Left renal cortex interstitium (tissue), 4 donors: ENCODE results near the gene BTG2. TPM values are rescaled to one million over a fixed set of nuclear protein-coding genes. Genes with fewer than 3 reads are reported as not detected.

Experiments
- DNase-seq, 4 donors: peaks; one replicate each; pipeline ENCODE4 v3.0.0-alpha.2; 2013; ENCODE audit warnings: low read depth in 4 of 4, low spot score in 2 of 4, missing footprints in 1 of 4
- polyA plus RNA-seq, 4 donors: library from polyadenylated mRNA; unstranded; fragments of 120-200 nt; gene quantifications; one replicate each; pipeline ENCODE4 v1.2.1, GENCODE V29; 2013; ENCODE audit not compliant: insufficient read length in 4 of 4

BTG2 gene
- polyA plus RNA-seq, 4 donors: 86.8 to 215 (median 118) TPM

- no peak for DNase-seq
Measured at GRCh38 chr1:203335503-203335902, 30.2 kb downstream of the BTG2 start.

GRCh38 chr1:203336097-203336496 lies 30.8 kb downstream of the BTG2 start:
- DNase-seq: no peak

DNA sequence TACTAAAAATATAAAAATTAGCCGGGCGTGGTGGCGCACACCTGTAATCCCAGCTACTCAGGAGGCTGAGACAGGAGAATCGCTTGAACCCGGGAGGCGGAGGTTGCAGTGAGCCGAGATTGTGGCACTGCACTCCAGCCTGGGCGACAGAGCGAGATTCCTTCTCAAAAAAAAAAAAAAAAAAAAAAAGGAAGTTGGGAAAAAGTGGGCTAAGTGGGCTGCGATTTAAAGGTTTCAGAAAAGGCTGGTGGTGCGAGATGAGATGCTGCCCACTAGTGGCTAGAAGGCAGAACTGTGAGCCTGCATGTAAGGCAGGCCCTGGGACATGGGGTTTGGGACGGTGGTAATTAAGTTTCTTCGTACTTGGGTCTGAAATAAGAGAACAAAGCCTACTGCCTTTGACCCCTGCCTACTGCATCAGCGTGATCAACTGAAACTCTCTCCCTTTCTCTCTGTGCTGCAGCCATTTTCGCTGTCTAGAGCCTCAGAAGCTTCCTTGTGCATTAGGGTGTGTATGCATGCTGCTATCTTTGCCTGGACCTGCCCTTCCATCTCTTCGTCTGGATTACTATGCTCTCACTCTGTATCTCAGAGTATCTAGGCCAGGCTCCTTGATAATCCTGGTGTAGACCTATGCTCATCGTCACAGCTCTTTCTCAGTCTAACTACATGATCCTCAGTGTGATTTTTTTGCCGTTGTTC lies 33.2 kb downstream of the BTG2 start:
- no peak for DNase-seq

- peak in 2 of 4 donors; percentile 74 to 86 for DNase-seq
Measured at GRCh38 chr1:203340112-203340790, 34.9 kb downstream of the BTG2 start.

DNA sequence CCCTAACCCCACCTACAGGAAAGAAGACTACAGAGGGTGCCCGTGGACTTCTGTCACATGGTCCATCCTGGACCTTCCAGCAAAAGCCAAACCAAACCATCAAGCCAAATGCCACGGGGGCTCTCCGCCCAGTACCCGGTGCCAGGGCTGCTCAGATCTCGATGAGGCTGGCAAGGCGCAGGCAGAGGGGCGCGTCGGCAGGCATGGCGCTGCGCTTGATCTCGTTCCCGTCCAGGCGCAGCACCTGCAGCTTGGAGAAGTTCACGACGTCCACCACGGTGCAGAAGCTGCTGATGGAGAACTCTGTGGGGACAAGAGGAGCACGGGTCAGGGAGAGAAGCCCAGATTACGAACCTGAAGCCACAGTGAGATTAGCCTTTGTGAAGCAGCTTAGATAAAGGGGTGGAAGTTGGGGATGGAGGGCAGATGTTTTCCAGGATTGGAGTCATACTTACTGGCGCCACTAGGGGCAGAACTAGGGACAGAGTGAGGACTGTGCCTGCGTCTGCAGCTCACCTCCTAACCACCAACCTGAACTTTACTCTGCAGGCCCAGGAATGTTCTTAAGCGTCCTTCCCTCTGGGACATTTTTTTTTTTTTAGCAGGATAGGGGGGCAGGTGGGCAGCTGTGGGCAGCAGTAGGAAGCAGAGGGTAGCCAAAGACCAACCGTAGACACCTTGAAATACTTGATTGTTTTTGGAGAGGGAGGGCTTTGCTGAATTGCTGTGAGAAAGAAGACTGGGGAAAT lies 37.0 kb downstream of the BTG2 start:
- DNase-seq: no peak

DNA sequence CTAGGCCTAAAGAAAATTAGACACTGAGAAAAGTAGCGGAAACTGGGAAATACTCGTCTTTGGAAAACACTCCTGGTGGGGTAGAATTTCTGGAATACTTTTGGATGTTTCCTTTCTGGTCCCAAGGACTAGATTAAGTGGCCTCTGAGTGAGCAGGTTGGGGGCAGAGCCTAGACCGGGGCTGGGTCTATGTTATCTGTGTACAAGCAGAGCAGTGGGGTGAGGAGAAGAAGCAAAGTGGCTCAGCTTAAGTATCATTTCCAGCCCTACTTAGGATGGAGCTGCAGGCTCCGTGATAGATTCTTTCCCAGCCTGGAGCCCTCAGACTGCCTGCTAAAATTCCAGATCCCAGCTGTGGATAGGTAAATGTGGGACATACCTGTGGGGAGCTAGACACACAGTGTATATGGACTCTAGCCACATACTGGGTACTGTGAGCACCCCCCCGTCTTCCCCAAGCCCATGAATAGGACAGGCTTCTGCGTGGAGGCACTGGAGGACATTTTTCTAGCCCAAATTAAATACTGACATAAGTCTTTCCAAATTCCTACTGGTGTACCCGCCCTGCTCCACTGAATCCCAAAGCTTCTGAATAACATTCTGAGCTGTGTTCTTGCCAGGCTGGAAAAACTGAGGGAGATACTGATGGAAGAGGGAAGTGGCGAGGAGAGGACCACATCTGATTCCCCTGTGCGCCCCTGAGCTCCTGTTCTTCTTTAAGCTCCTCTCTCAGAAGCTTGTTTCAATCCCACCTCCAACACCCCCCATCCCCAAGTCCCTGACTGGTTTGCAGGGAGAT lies 38.8 kb downstream of the BTG2 start:
- no peak for DNase-seq

DNA sequence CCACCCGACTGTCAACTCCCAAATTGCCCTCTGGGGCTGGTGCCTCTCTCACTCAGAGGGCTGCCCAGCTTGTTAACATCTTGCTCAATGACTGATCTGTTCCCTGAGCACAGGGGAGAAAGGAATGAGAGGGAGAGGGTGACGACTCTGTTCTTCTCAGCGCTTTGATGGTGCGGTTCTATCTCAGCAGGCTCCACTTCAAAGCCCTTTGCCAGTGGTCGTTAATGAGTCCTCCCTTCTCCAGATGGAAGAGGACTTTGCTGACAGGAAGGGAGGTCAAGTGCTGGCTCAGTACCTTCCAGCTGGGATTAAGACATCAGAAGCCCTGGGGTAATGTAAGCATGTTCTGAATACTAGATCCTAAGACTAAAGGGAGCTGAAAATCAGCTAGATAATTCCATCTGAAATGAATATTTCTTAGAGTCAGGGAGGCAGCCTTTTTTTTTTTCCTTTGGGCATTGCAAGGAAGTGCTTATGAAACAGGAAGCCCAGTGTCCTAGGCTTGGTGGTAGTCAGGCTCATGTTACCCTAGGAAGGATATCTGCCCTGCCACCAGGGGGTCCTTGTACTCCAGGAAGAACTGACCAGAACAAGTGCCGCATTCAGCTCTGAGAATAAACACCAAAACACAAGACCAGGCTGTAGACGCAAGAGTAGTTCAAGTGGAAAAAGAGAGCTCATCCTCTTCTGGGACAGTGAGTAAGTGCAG lies 40.9 kb downstream of the BTG2 start:
- DNase-seq: no peak

DNA sequence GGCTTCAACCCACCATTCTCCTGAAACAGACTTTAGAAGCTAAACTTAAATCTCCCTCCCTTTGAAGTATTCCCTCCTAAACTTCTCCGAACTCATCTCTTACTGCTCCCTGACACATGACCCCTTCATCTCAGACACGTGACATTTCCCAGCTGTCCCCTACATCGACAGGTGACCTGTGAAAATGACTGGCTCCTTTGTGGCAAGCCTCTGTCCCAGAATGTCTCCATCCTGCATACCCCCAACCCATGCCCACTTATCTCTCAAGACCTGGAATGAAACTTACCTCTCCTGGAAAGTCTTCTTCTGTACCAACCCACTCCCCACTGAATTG lies 41.4 kb downstream of the BTG2 start:
- no peak for DNase-seq

- DNase-seq: no peak
Measured at GRCh38 chr1:203349166-203349565, 43.8 kb downstream of the BTG2 start.

GRCh38 chr1:203349773-203350524 lies 44.6 kb downstream of the BTG2 start:
- DNase-seq: no peak

- peak in 2 of 4 donors; percentile 48 to 69 for DNase-seq
Measured at GRCh38 chr1:203351037-203351625, 45.8 kb downstream of the BTG2 start, which contains the start of gene FMOD. Gene FMOD, minus strand, starts transcription at chr1:203351122. Its CDS starts 2,852 bp downstream, at chr1:203348270.

GRCh38 chr1:203353486-203353885 lies 48.2 kb downstream of the BTG2 start:
- DNase-seq: no peak

DNA sequence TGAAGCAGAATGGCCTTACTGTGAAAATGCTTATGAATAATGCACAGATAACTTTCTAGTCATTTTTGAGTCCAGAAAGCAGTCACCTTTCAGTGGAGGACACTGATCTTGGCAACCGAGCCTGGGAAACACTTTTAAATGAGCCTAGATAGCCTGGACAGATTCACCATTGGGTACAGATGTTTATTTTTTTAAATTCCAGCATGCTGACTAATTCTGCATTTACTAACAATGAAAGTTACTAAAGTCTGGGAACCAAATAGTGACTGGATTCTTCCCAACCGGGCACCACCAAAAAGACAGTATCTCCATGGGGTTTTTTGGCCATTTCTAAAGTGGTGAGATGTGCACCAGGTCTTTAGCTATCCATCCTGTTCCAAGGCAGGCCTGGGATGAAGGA lies 48.9 kb downstream of the BTG2 start:
- no peak for DNase-seq

- no peak for DNase-seq
Measured at GRCh38 chr1:203359010-203359571, 53.8 kb downstream of the BTG2 start.

Other genes with a start within 250 kb of the BTG2 start
- under 1 TPM; 0.16 to 0.35 (median 0.20) TPM for gene MYOG, start 219.5 kb upstream of the BTG2 start, polyA plus RNA-seq
- 1 to 10 TPM; 3.7 to 8.7 (median 5.9) TPM for gene ADORA1, start 177.8 kb upstream of the BTG2 start, polyA plus RNA-seq
- gene MYBPH, start 129.7 kb upstream of the BTG2 start, polyA plus RNA-seq: under 1 TPM; 0.17 to 0.47 (median 0.29) TPM
- 10 to 100 TPM in 2 of 4 donors, 1 to 10 TPM in 2; 8.4 to 14.1 (median 10.8) TPM for gene CHI3L1, start 118.8 kb upstream of the BTG2 start, polyA plus RNA-seq
- under 1 TPM; 0.13 to 0.46 (median 0.21) TPM for gene CHIT1, start 75.8 kb upstream of the BTG2 start, polyA plus RNA-seq
- gene FMOD, start 45.6 kb downstream of the BTG2 start, polyA plus RNA-seq: 10 to 100 TPM; 39.5 to 65.2 (median 51.1) TPM
- gene PRELP, start 170.3 kb downstream of the BTG2 start, polyA plus RNA-seq: 1 to 10 TPM; 2.0 to 5.5 (median 4.0) TPM
- not detected for gene OPTC, start 188.6 kb downstream of the BTG2 start, polyA plus RNA-seq